Karpas-422 (cell line): ENCODE data around the gene PNKD. TPM values are rescaled to one million over a fixed set of nuclear protein-coding genes. Genes with fewer than 3 reads are reported as not detected.
A peak's percentile ranks its signal among the peaks of the same experiment; 100 is the strongest.

Source experiments
- DNase-seq: peaks from one replicate; pipeline ENCODE4 v3.0.0-alpha.2; 2015
- H2AFZ ChIP-seq: fragments of 200-600 bp; sonication (generic); 2 replicates; pipeline ENCODE4 v1.6.1; 2014; ENCODE audit warnings: antibody characterized with exemption, low read length, mixed read lengths
- H3K27ac ChIP-seq: fragments of 200-600 bp; sonication (generic); 2 replicates; pipeline ENCODE4 v1.5.1; 2014; ENCODE audit warnings: mild to moderate bottlenecking, low read length, moderate library complexity
- H3K27me3 ChIP-seq: fragments of 200-600 bp; sonication (generic); 2 replicates; pipeline ENCODE4 v1.6.1; 2014; ENCODE audit warnings: low read length, mixed read lengths
- H3K36me3 ChIP-seq: fragments of 200-600 bp; sonication (generic); 2 replicates; pipeline ENCODE4 v1.6.1; 2014; ENCODE audit warnings: low read length, mixed read lengths; ENCODE audit not compliant: insufficient read depth
- H3K4me1 ChIP-seq: fragments of 200-600 bp; sonication (generic); 2 replicates; pipeline ENCODE4 v1.6.1; 2014; ENCODE audit warnings: mild to moderate bottlenecking, low read length, mixed read lengths
- H3K4me2 ChIP-seq: fragments of 200-600 bp; sonication (generic); 2 replicates; pipeline ENCODE4 v1.6.1; 2014; ENCODE audit warnings: low read length, low read depth, mild to moderate bottlenecking; ENCODE audit not compliant: poor library complexity, severe bottlenecking
- H3K4me3 ChIP-seq: fragments of 200-600 bp; sonication (generic); 2 replicates; pipeline ENCODE4 v1.5.1; 2014; ENCODE audit warnings: mild to moderate bottlenecking, antibody characterized with exemption, low read length, mixed read lengths
- H3K79me2 ChIP-seq: fragments of 200-600 bp; sonication (generic); 2 replicates; pipeline ENCODE4 v1.6.1; 2014; ENCODE audit warnings: mild to moderate bottlenecking, low read length, mixed read lengths
- H3K9ac ChIP-seq: fragments of 200-600 bp; sonication (generic); 2 replicates; pipeline ENCODE4 v1.6.0; 2014; ENCODE audit warnings: low read length
- H3K9me2 ChIP-seq: fragments of 200-600 bp; sonication (generic), shearing (Covaris generic); replicated peaks from 2 replicates; pipeline ENCODE4 v1.6.0; 2014; ENCODE audit warnings: mild to moderate bottlenecking, low read length, moderate library complexity; ENCODE audit not compliant: insufficient read depth
- H3K9me3 ChIP-seq: fragments of 300-700, 200-600 bp; sonication (generic); 2 replicates; pipeline ENCODE4 v1.6.1; 2014; ENCODE audit warnings: low read length, mixed read lengths
- H4K20me1 ChIP-seq: fragments of 200-600 bp; sonication (generic); 2 replicates; pipeline ENCODE4 v1.6.1; 2014; ENCODE audit warnings: mild to moderate bottlenecking, antibody characterized with exemption, low read length, low read depth; ENCODE audit not compliant: insufficient read depth
- total RNA-seq: library from RNA; depleted of rRNA; stranded (reverse); fragments of >200 nt; shearing (Covaris generic); gene quantifications from 2 replicates; pipeline ENCODE4 v1.2.3, GENCODE V29; 2014; ENCODE audit warnings: low replicate concordance

The PNKD gene
- total RNA-seq, 1 experiment from 2014 or later, result 26.5 TPM

- H2AFZ ChIP-seq, result no peak overlapping the region
- H4K20me1 ChIP-seq, result peaks cover 6% of the 10 kb centered on the region; the same call in 1 of the 2 replicates
- H3K4me2 ChIP-seq, result no peak overlapping the region
- no peak overlapping the region for H3K9ac ChIP-seq
- no peak overlapping the region for H3K4me3 ChIP-seq
- peaks cover 13% of the 10 kb centered on the region for H3K4me1 ChIP-seq
- no peak for DNase-seq
- no peaks in the 10 kb centered on the region for H3K9me3 ChIP-seq
- H3K79me2 ChIP-seq, result peaks cover 18% of the 10 kb centered on the region
- H3K27ac ChIP-seq, result no peak overlapping the region
- peaks cover 69% of the 10 kb centered on the region for H3K36me3 ChIP-seq
- no peaks in the 10 kb centered on the region for H3K27me3 ChIP-seq
- H3K9me2 ChIP-seq, result no peaks in the 10 kb centered on the region
Measured at GRCh38 chr2:218245214-218245613, 25.1 kb upstream of the PNKD start.

- Histone ChIP-seq H3K79me2 (no peaks in the 10 kb centered on the region), H3K4me3 (no peak overlapping the region), H3K36me3 (peaks cover 49% of the 10 kb centered on the region; the same call in 1 of the 2 replicates), H3K4me1 (no peaks in the 10 kb centered on the region), H3K9ac (no peak overlapping the region), H3K9me3 (no peaks in the 10 kb centered on the region), H3K4me2 (no peak overlapping the region), H3K27ac (no peak overlapping the region), H3K27me3 (no peaks in the 10 kb centered on the region), H3K9me2 (no peaks in the 10 kb centered on the region), H4K20me1 (no peaks in the 10 kb centered on the region), H2AFZ (no peak overlapping the region)
- DNase-seq, result no peak
Measured at GRCh38 chr2:218249691-218250090, 20.6 kb upstream of the PNKD start.

GRCh38 chr2:218252509-218253231 lies 17.6 kb upstream of the PNKD start:
- Histone ChIP-seq H2AFZ (no peak overlapping the region), H3K9me3 (no peaks in the 10 kb centered on the region), H3K9ac (no peak overlapping the region), H3K27me3 (no peaks in the 10 kb centered on the region), H3K4me2 (no peak overlapping the region), H3K36me3 (peaks cover 47% of the 10 kb centered on the region; the same call in 1 of the 2 replicates), H4K20me1 (no peaks in the 10 kb centered on the region), H3K4me1 (peaks cover 11% of the 10 kb centered on the region), H3K79me2 (no peaks in the 10 kb centered on the region), H3K27ac (no peak overlapping the region), H3K9me2 (no peaks in the 10 kb centered on the region), H3K4me3 (no peak overlapping the region)
- DNase-seq, result no peak

GRCh38 chr2:218253232-218253625 lies 17.1 kb upstream of the PNKD start:
- H3K4me1 ChIP-seq, result peaks cover 15% of the 10 kb centered on the region
- H3K79me2 ChIP-seq, result no peaks in the 10 kb centered on the region
- no peak for DNase-seq

GRCh38 chr2:218255446-218255845 lies 14.9 kb upstream of the PNKD start:
- Histone ChIP-seq H4K20me1 (no peaks in the 10 kb centered on the region), H3K9ac (no peak overlapping the region), H3K36me3 (peaks cover 26% of the 10 kb centered on the region; the same call in 1 of the 2 replicates), H3K27me3 (no peaks in the 10 kb centered on the region), H2AFZ (no peak overlapping the region), H3K9me2 (no peaks in the 10 kb centered on the region), H3K27ac (no peak overlapping the region), H3K4me1 (peaks cover 15% of the 10 kb centered on the region), H3K79me2 (no peaks in the 10 kb centered on the region), H3K4me3 (no peak overlapping the region), H3K4me2 (no peak overlapping the region), H3K9me3 (no peaks in the 10 kb centered on the region)
- no peak for DNase-seq

More at GRCh38 chr2:218253232-218253625, 17.1 kb upstream of the PNKD start:
- no peak overlapping the region for H3K4me3 ChIP-seq
- H3K27ac ChIP-seq, result no peak overlapping the region
- H3K27me3 ChIP-seq, result no peaks in the 10 kb centered on the region
- H3K4me2 ChIP-seq, result no peak overlapping the region
- H3K9me2 ChIP-seq, result no peaks in the 10 kb centered on the region
- no peaks in the 10 kb centered on the region for H3K9me3 ChIP-seq
- no peak overlapping the region for H2AFZ ChIP-seq
- H4K20me1 ChIP-seq, result no peaks in the 10 kb centered on the region
- no peak overlapping the region for H3K9ac ChIP-seq
- peaks cover 44% of the 10 kb centered on the region; the same call in 1 of the 2 replicates for H3K36me3 ChIP-seq

GRCh38 chr2:218256612-218257350 lies 13.5 kb upstream of the PNKD start:
- no peak for DNase-seq
- no peak overlapping the region for H3K9ac ChIP-seq
- H3K4me2 ChIP-seq, result peak overlapping the region; percentile 35

GRCh38 chr2:218257390-218257981 lies 12.8 kb upstream of the PNKD start:
- Histone ChIP-seq H3K27ac (peak overlapping the region; percentile 77), H2AFZ (no peak overlapping the region), H3K79me2 (no peaks in the 10 kb centered on the region), H3K9me3 (no peaks in the 10 kb centered on the region), H3K4me2 (peak overlapping the region; percentile 35), H4K20me1 (no peaks in the 10 kb centered on the region), H3K9me2 (no peaks in the 10 kb centered on the region), H3K9ac (no peak overlapping the region), H3K27me3 (no peaks in the 10 kb centered on the region), H3K36me3 (peaks cover 26% of the 10 kb centered on the region; the same call in 1 of the 2 replicates), H3K4me3 (no peak overlapping the region), H3K4me1 (peaks cover 30% of the 10 kb centered on the region)
- DNase-seq, result peak; percentile 93

More at GRCh38 chr2:218256612-218257350, 13.5 kb upstream of the PNKD start:
- no peak overlapping the region for H3K4me3 ChIP-seq
- no peaks in the 10 kb centered on the region for H3K79me2 ChIP-seq
- no peaks in the 10 kb centered on the region for H4K20me1 ChIP-seq
- H3K27ac ChIP-seq, result peak overlapping the region; percentile 77
- peaks cover 25% of the 10 kb centered on the region for H3K4me1 ChIP-seq
- no peaks in the 10 kb centered on the region for H3K9me3 ChIP-seq
- no peaks in the 10 kb centered on the region for H3K9me2 ChIP-seq
- H3K36me3 ChIP-seq, result peaks cover 26% of the 10 kb centered on the region; the same call in 1 of the 2 replicates
- no peak overlapping the region for H2AFZ ChIP-seq
- no peaks in the 10 kb centered on the region for H3K27me3 ChIP-seq
